ENCODE results near the gene COL4A1. TPM values are rescaled to one million over a fixed set of nuclear protein-coding genes. Genes with fewer than 3 reads are reported as not detected.

Gene COL4A1
- total and polyA plus RNA-seq, 2 of the 13 experiments (the other 11 are each of a cell fraction or from before 2014, with no cell fraction given) = not detected

- Histone ChIP-seq H3K4me3 (replicated peaks in 1 of 3; ENCODE audit: insufficient read depth in 1 of 3, low read depth in 2 of 3, low read length in 3 of 3) (no peak overlapping the region), H3K36me3 (replicated peaks in 1 of 2; ENCODE audit: control insufficient read depth in 1 of 2, insufficient read depth in 2 of 2, low read length in 2 of 2) (no peaks in the 10 kb centered on the region), H4K20me1 (ENCODE audit: insufficient read depth, low read length) (no peaks in the 10 kb centered on the region), H3K27ac (ENCODE audit: extremely low read length, insufficient read depth, low read length) (no peak overlapping the region), H2AFZ (ENCODE audit: low read length) (no peak overlapping the region), H3K9ac (ENCODE audit: insufficient read depth, low read depth, low read length) (no peak overlapping the region), H3K27me3 (ENCODE audit: control insufficient read depth in 1 of 2, insufficient read depth in 2 of 2, low read length in 2 of 2) (peaks cover 0 to 18% of the 10 kb centered on the region in 2 experiments; a peak in 3 of 5 replicates), H3K4me1 (ENCODE audit: insufficient read depth, low read length) (no peaks in the 10 kb centered on the region), H3K9me3 (ENCODE audit: low read length) (no peaks in the 10 kb centered on the region), H3K4me2 (ENCODE audit: low read depth, low read length) (no peak overlapping the region), H3K79me2 (ENCODE audit: insufficient read depth, low read length) (no peaks in the 10 kb centered on the region)
- TF ChIP-seq ZIK1 (CRISPR knock-in tag; IDR thresholded peaks at IDR 0.05; ENCODE audit: borderline replicate concordance, low read depth) = no peak
- no peak for TF ChIP-seq ZMYM3 (CRISPR knock-in tag; IDR thresholded peaks at IDR 0.05)
- no peak for TF ChIP-seq HDAC1 (CRISPR knock-in tag; IDR thresholded peaks at IDR 0.05)
- no peak for TF ChIP-seq GFI1 (CRISPR knock-in tag; IDR thresholded peaks at IDR 0.05; ENCODE audit: borderline replicate concordance)
- no peak for TF ChIP-seq POLR2AphosphoS5 (IDR thresholded peaks at IDR 0.05; ENCODE audit: low read depth, low read length)
- TF ChIP-seq ZFY (CRISPR knock-in tag; IDR thresholded peaks at IDR 0.05) = no peak
- no peak for TF ChIP-seq TOPORS (CRISPR knock-in tag; IDR thresholded peaks at IDR 0.05)
- no peak for TF ChIP-seq FOXK1 (CRISPR knock-in tag; IDR thresholded peaks at IDR 0.05; ENCODE audit: borderline replicate concordance, low read depth)
- no peak for TF ChIP-seq HIC2 (CRISPR knock-in tag; IDR thresholded peaks at IDR 0.05; ENCODE audit: low read depth)
- no peak for TF ChIP-seq SNRNP70 (IDR thresholded peaks at IDR 0.05; ENCODE audit: low read depth, low read length)
- TF ChIP-seq, protein P1, sequence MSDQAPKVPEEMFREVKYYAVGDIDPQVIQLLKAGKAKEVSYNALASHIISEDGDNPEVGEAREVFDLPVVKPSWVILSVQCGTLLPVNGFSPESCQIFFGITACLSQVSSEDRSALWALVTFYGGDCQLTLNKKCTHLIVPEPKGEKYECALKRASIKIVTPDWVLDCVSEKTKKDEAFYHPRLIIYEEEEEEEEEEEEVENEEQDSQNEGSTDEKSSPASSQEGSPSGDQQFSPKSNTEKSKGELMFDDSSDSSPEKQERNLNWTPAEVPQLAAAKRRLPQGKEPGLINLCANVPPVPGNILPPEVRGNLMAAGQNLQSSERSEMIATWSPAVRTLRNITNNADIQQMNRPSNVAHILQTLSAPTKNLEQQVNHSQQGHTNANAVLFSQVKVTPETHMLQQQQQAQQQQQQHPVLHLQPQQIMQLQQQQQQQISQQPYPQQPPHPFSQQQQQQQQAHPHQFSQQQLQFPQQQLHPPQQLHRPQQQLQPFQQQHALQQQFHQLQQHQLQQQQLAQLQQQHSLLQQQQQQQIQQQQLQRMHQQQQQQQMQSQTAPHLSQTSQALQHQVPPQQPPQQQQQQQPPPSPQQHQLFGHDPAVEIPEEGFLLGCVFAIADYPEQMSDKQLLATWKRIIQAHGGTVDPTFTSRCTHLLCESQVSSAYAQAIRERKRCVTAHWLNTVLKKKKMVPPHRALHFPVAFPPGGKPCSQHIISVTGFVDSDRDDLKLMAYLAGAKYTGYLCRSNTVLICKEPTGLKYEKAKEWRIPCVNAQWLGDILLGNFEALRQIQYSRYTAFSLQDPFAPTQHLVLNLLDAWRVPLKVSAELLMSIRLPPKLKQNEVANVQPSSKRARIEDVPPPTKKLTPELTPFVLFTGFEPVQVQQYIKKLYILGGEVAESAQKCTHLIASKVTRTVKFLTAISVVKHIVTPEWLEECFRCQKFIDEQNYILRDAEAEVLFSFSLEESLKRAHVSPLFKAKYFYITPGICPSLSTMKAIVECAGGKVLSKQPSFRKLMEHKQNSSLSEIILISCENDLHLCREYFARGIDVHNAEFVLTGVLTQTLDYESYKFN (CRISPR knock-in tag; conservative IDR thresholded peaks at IDR 0.05) = no peak
- TF ChIP-seq MIXL1 (CRISPR knock-in tag; IDR thresholded peaks at IDR 0.05) = no peak
- TF ChIP-seq, protein P2, sequence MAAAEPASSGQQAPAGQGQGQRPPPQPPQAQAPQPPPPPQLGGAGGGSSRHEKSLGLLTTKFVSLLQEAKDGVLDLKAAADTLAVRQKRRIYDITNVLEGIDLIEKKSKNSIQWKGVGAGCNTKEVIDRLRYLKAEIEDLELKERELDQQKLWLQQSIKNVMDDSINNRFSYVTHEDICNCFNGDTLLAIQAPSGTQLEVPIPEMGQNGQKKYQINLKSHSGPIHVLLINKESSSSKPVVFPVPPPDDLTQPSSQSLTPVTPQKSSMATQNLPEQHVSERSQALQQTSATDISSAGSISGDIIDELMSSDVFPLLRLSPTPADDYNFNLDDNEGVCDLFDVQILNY (CRISPR knock-in tag; conservative IDR thresholded peaks at IDR 0.05) = no peak
- TF ChIP-seq ZNF546 (CRISPR knock-in tag; conservative IDR thresholded peaks at IDR 0.05) = no peak
- no peak for TF ChIP-seq HMG20B (CRISPR knock-in tag; conservative IDR thresholded peaks at IDR 0.05)
- TF ChIP-seq FOXC1 (CRISPR knock-in tag; IDR thresholded peaks at IDR 0.05; ENCODE audit: borderline replicate concordance) = no peak
- TF ChIP-seq MBD4 (IDR thresholded peaks at IDR 0.05; ENCODE audit: borderline replicate concordance, low read length) = no peak
- BruUV-seq (replicated peaks) = no TSS peak
- intact Hi-C loops (cut with micrococcal nuclease; ENCODE audit: unreplicated experiment) (no loop called here), in situ Hi-C loops (cut with HindIII; ENCODE audit: extremely low pct_ligation_motif_present, low pct_unique_long_range_greater_than_20kb) (no loop called here)
- no peak for FAIRE-seq
- no peak for ATAC-seq
- DNase-seq (ENCODE audit: low spot score) = no peak
- 50% methylated on average over 12 of the region's 12 CpGs for WGBS (ENCODE audit: low lambda C conversion rate)
- ChIA-PET CTCF (ENCODE audit: low intra/inter-chr PET ratio, low total read pairs) (no interaction called here), POLR2A (no interaction called here)
Observed at GRCh38 chr13:110151462-110151861, 155.5 kb downstream of the COL4A1 start.
